H1 (cell line): ENCODE data around the gene GNG4. TPM values are rescaled to one million over a fixed set of nuclear protein-coding genes. Genes with fewer than 3 reads are reported as not detected.

ENCODE experiments used
- CEBPB ChIP-seq: IDR thresholded peaks from 2 replicates; pipeline ENCODE4 v1.6.1; 2012; ENCODE audit warnings: low read depth, low read length
- HDAC6 ChIP-seq: IDR thresholded peaks from one replicate; pipeline ENCODE4 v1.7.1; 2012; ENCODE audit warnings: low read depth, mild to moderate bottlenecking, inconsistent platforms, low read length, moderate library complexity
- NRF1 ChIP-seq: IDR thresholded peaks from 2 replicates; pipeline ENCODE4 v1.6.1; 2011; ENCODE audit warnings: mild to moderate bottlenecking, low read depth, low read length, improper control_type of control experiment
- RAD21 ChIP-seq, 2 experiments: IDR thresholded peaks in 1 of 2; conservative IDR thresholded peaks in 1 of 2; 2 replicates each; pipeline ENCODE4 v1.6.1; 2011; ENCODE audit warnings: low read depth in 2 of 2, low read length in 2 of 2, improper control_type of control experiment in 1 of 2, inconsistent platforms in 1 of 2, mild to moderate bottlenecking in 1 of 2, moderate library complexity in 1 of 2
- SP2 ChIP-seq: IDR thresholded peaks from 2 replicates; pipeline ENCODE4 v1.6.1; 2012; ENCODE audit warnings: mild to moderate bottlenecking, low read length, inconsistent platforms
- YY1 ChIP-seq: IDR thresholded peaks from 2 replicates; pipeline ENCODE4 v1.6.1; 2011; ENCODE audit warnings: low read depth, mild to moderate bottlenecking, low read length
- polyA plus RNA-seq, 7 experiments: library from polyadenylated mRNA; depleted of rRNA in 3 of 7; stranded (reverse) in 5 of 7; unstranded in 2 of 7; fragments of >200 nt in 5 of 7; fragments of 200-250 nt in 2 of 7; gene quantifications; 1 replicate in 5 of 7; 2 replicates in 1 of 7; 4 replicates in 1 of 7; pipeline versions ENCODE4 v1.2.1 to v1.2.3, GENCODE V29; 2011 to 2013; ENCODE audit warnings: missing spikeins in 2 of 7, mixed read lengths in 2 of 7
- total RNA-seq: library from RNA; stranded (reverse); fragmentation: NEBNext Ultra II Directional; extraction: Animal tissue kit (Norgen Biotek cat#: 25700); gene quantifications from 2 replicates; pipeline ENCODE4 v1.2.1, GENCODE V29; 2021

Gene GNG4
- total and polyA plus RNA-seq, 2 of the 8 experiments (the other 6 are each of a cell fraction or from before 2014, with no cell fraction given): 95.5 to 96.8 TPM

GRCh38 chr1:235635938-235636662, 13.5 kb downstream of the GNG4 start (continued):
- TF ChIP-seq HDAC6 (no peak), RAD21 (IDR thresholded peaks at IDR 0.05 in 1 of 2, conservative IDR thresholded peaks at IDR 0.05 in 1 of 2; ENCODE audit: low read depth in 2 of 2, low read length in 2 of 2) (peak; percentile 23 to 26; a peak in 2 of 4 replicates), CEBPB (no peak), SP2 (no peak), NRF1 (no peak), YY1 (no peak)
